PC-3 (cell line): ENCODE measurements around the gene CTNNA2. TPM values are rescaled to one million over a fixed set of nuclear protein-coding genes. Genes with fewer than 3 reads are reported as not detected.

Experiments
- ATAC-seq: fragments of 200-7000 bp; cut with Tn5 transposase; 2 replicates; pipeline ENCODE4 v1.9.1; 2020; ENCODE audit warnings: mild to moderate bottlenecking, moderate library complexity
- BruUV-seq: library from RNA; stranded (reverse); fragments of 400-500 nt; replicated peaks from 2 replicates; lab custom pipeline; 2021; lab: Mats Ljungman, UMichigan
- CTCF ChIA-PET: fragments of 300-600 bp; sonication (Branson Sonifier 250); formaldehyde crosslinking; loops from one replicate; lab custom pipeline; 2022; ENCODE audit warnings: antibody characterized with exemption; lab: Charles Lee
- POLR2A ChIA-PET: fragments of 300-600 bp; sonication (Branson Sonifier 250); formaldehyde crosslinking; loops from one replicate; lab custom pipeline; 2022; ENCODE audit warnings: antibody characterized with exemption; ENCODE audit not compliant: unreplicated experiment; lab: Charles Lee
- DNase-seq: peaks from one replicate; pipeline ENCODE4 v3.0.0-alpha.2; 2015
- H2AFZ ChIP-seq: fragments of 300-600 bp; sonication (generic); 2 replicates; pipeline ENCODE4 v1.6.0; 2016; ENCODE audit warnings: antibody characterized with exemption, low read length
- H3F3A ChIP-seq: fragments of 300-600 bp; sonication (generic); one replicate; pipeline ENCODE4 v1.6.0; 2017; ENCODE audit warnings: antibody characterized with exemption, low read length, control low read depth, mild to moderate bottlenecking; ENCODE audit not compliant: unreplicated experiment
- H3K27ac ChIP-seq: fragments of 300-600 bp; sonication (generic); 2 replicates; pipeline ENCODE4 v1.5.1; 2016; ENCODE audit warnings: mild to moderate bottlenecking, low read length
- H3K27me3 ChIP-seq: fragments of 300-600 bp; sonication (generic); 2 replicates; pipeline ENCODE4 v1.6.1; 2016; ENCODE audit warnings: low read length, mixed read lengths
- H3K36me3 ChIP-seq: fragments of 300-600 bp; sonication (generic); 2 replicates; pipeline ENCODE4 v1.6.1; 2016; ENCODE audit warnings: low read depth, mixed run types, low read length, mixed read lengths
- H3K4me1 ChIP-seq: fragments of 300-600 bp; sonication (generic); 2 replicates; pipeline ENCODE4 v1.5.1; 2016; ENCODE audit warnings: low read length; ENCODE audit not compliant: insufficient read depth
- H3K4me2 ChIP-seq: fragments of 300-600 bp; sonication (generic); 2 replicates; pipeline ENCODE4 v1.6.0; 2016; ENCODE audit warnings: low read length
- H3K4me3 ChIP-seq: fragments of 300-600 bp; sonication (generic); 2 replicates; pipeline ENCODE4 v1.5.1; 2016; ENCODE audit warnings: mild to moderate bottlenecking, low read length, mixed read lengths
- H3K79me2 ChIP-seq: fragments of 300-600 bp; sonication (generic); 2 replicates; pipeline ENCODE4 v1.6.1; 2017; ENCODE audit warnings: low read length, mixed read lengths
- H3K9ac ChIP-seq: fragments of 300-600 bp; sonication (generic); 2 replicates; pipeline ENCODE4 v1.6.0; 2016; ENCODE audit warnings: mild to moderate bottlenecking, low read length
- H3K9me2 ChIP-seq: fragments of 300-600 bp; sonication (generic); replicated peaks from 2 replicates; pipeline ENCODE4 v1.6.1; 2016; ENCODE audit warnings: mixed run types, low read length, mixed read lengths
- H3K9me3 ChIP-seq: fragments of 300-600 bp; sonication (generic); 2 replicates; pipeline ENCODE4 v1.6.1; 2016; ENCODE audit warnings: low read length, mixed read lengths
- H4K20me1 ChIP-seq: fragments of 300-600 bp; sonication (generic); 2 replicates; pipeline ENCODE4 v1.6.1; 2016; ENCODE audit warnings: low read length, mixed read lengths
- EZH2 ChIP-seq: fragments of 300-600 bp; sonication (generic); IDR thresholded peaks from one replicate; pipeline ENCODE4 v1.6.1; 2017; ENCODE audit warnings: antibody characterized with exemption, mild to moderate bottlenecking, low read length; ENCODE audit not compliant: unreplicated experiment
- EZH2phosphoT487 ChIP-seq: fragments of 300-600 bp; sonication (generic); IDR thresholded peaks from 2 replicates; pipeline ENCODE4 v1.6.1; 2018; ENCODE audit warnings: mild to moderate bottlenecking, antibody characterized with exemption, low read length, borderline replicate concordance
- intact Hi-C: fragments of 100-400 bp; cut with micrococcal nuclease; formaldehyde crosslinking; loops from 2 replicates; pipeline ENCODE4 v1.9.0; 2023
- total RNA-seq: library from RNA; depleted of rRNA; stranded (reverse); fragments of >200 nt; gene quantifications from 2 replicates; pipeline ENCODE4 v1.2.3, GENCODE V29; 2014
- TF ChIP-seq, protein P1 (sequence below): fragments of 300-600 bp; sonication (generic); conservative IDR thresholded peaks from 2 replicates; pipeline ENCODE4 v1.5.1; 2017; ENCODE audit warnings: antibody characterized with exemption, low read depth, mild to moderate bottlenecking, low read length

Gene CTNNA2
- total RNA-seq, 1 experiment from 2014 or later = not detected

DNA sequence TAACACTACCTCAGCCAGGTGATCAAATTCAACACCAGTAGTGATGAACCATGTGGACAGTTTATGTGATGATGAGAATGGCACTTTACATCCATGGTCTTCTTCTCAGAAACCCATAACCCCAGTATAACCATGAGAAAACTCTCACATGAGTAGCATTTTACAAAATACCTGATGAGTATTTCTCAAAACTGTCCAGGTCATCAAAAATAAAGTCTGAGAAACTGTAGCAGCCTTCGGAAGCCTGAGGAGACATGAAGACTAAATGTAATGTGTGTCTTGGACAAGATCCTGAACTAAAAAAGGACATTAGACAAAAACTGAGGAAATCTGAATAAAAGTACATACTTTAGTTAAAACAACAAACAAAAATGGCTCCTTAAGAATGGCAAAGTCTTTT is 108.9 kb downstream of the CTNNA2 start:
- peaks cover 19% of the 10 kb centered on the region; the same call in 1 of the 2 replicates for H3K9me3 ChIP-seq
- intact Hi-C loops = no loop called here
- H2AFZ ChIP-seq = no peak overlapping the region
- H3F3A ChIP-seq = no peaks in the 10 kb centered on the region
- H3K79me2 ChIP-seq = no peaks in the 10 kb centered on the region
- TF ChIP-seq EZH2phosphoT487 = no peak
- H3K9me2 ChIP-seq = no peaks in the 10 kb centered on the region
- POLR2A ChIA-PET = no interaction called here
- no peak overlapping the region for H3K9ac ChIP-seq
- no peaks in the 10 kb centered on the region for H3K27me3 ChIP-seq
- no peak overlapping the region for H3K27ac ChIP-seq
- H3K36me3 ChIP-seq = no peaks in the 10 kb centered on the region
- no peak overlapping the region for H3K4me3 ChIP-seq
- CTCF ChIA-PET = no interaction called here
- DNase-seq = no peak
- BruUV-seq = no TSS peak
- no peaks in the 10 kb centered on the region for H3K4me1 ChIP-seq
- H3K4me2 ChIP-seq = no peak overlapping the region
- no peak for ATAC-seq
- no peaks in the 10 kb centered on the region for H4K20me1 ChIP-seq

DNA sequence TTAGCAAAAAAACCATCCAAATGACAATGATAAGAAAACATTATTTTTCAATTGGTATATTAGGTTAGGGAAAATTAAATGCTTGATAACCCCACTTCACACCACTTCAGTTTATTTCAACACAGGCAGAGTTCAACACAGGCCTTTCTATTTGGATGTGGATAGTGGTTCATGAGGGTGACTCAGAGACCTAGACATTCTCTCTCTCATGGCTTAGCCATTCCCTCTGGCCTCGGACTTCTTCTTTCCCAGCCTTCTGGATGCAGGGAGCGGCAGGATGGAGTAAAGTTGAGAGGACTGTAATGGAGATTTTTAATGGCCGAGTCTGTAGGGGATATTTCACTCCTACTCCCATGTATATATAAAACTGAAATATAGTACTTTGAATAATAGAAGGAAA is 109.7 kb downstream of the CTNNA2 start:
- no peaks in the 10 kb centered on the region for H3K27me3 ChIP-seq

DNA sequence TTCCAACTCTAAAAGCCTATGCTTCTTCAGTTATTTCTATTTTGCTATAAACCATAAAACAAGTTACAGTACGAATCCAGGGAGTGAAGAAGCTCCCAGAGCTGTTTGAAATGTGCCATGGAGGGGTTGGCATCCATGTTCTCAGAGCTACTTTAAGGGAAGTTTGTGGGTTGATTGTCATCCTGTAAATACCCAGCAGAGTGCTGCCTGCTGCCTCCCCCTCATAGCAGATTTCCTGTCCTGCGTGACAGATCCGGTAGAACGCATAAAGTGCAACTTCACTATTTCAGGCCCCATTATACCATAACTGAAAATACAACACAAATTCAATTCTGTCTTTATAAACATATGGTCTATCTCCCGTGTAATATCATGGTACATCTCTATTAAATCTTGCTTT is 114.4 kb downstream of the CTNNA2 start:
- no TSS peak for BruUV-seq
- no peak overlapping the region for H2AFZ ChIP-seq
- H3K79me2 ChIP-seq = no peaks in the 10 kb centered on the region
- ChIA-PET CTCF (no interaction called here), POLR2A (no interaction called here)
- no peak for DNase-seq
- H3K4me2 ChIP-seq = no peak overlapping the region
- H3K27me3 ChIP-seq = no peaks in the 10 kb centered on the region
- no peak for ATAC-seq
- H3K9ac ChIP-seq = no peak overlapping the region
- intact Hi-C loops = no loop called here
- no peaks in the 10 kb centered on the region for H3F3A ChIP-seq
- H3K36me3 ChIP-seq = no peaks in the 10 kb centered on the region
- no peaks in the 10 kb centered on the region for H3K4me1 ChIP-seq
- H4K20me1 ChIP-seq = no peaks in the 10 kb centered on the region
- H3K9me3 ChIP-seq = peaks cover 25% of the 10 kb centered on the region; the same call in 1 of the 2 replicates
- no peak overlapping the region for H3K4me3 ChIP-seq
- no peak for TF ChIP-seq EZH2phosphoT487
- TF ChIP-seq, protein P1, sequence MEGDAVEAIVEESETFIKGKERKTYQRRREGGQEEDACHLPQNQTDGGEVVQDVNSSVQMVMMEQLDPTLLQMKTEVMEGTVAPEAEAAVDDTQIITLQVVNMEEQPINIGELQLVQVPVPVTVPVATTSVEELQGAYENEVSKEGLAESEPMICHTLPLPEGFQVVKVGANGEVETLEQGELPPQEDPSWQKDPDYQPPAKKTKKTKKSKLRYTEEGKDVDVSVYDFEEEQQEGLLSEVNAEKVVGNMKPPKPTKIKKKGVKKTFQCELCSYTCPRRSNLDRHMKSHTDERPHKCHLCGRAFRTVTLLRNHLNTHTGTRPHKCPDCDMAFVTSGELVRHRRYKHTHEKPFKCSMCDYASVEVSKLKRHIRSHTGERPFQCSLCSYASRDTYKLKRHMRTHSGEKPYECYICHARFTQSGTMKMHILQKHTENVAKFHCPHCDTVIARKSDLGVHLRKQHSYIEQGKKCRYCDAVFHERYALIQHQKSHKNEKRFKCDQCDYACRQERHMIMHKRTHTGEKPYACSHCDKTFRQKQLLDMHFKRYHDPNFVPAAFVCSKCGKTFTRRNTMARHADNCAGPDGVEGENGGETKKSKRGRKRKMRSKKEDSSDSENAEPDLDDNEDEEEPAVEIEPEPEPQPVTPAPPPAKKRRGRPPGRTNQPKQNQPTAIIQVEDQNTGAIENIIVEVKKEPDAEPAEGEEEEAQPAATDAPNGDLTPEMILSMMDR = no peak
- no peak for TF ChIP-seq EZH2
- no peaks in the 10 kb centered on the region for H3K9me2 ChIP-seq
- no peak overlapping the region for H3K27ac ChIP-seq

More for the DNA sequence above, 109.7 kb downstream of the CTNNA2 start:
- no TSS peak for BruUV-seq
- Histone ChIP-seq H3K4me3 (no peak overlapping the region), H3K27ac (no peak overlapping the region), H2AFZ (no peak overlapping the region), H3K9me3 (peaks cover 15% of the 10 kb centered on the region; the same call in 1 of the 2 replicates), H3K9me2 (no peaks in the 10 kb centered on the region), H4K20me1 (no peaks in the 10 kb centered on the region), H3F3A (no peaks in the 10 kb centered on the region), H3K36me3 (no peaks in the 10 kb centered on the region), H3K9ac (no peak overlapping the region), H3K4me1 (no peaks in the 10 kb centered on the region), H3K4me2 (no peak overlapping the region), H3K79me2 (no peaks in the 10 kb centered on the region)
- ChIA-PET POLR2A (no interaction called here), CTCF (no interaction called here)
- intact Hi-C loops = no loop called here
- DNase-seq (no peak), ATAC-seq (no peak)
- TF ChIP-seq, protein P1 = no peak
- TF ChIP-seq EZH2phosphoT487 = no peak
- no peak for TF ChIP-seq EZH2
